Heart left ventricle (tissue), 16 donors: Measurements from ENCODE around the gene JSRP1. TPM values are rescaled to one million over a fixed set of nuclear protein-coding genes. Genes with fewer than 3 reads are reported as not detected.
A peak's percentile ranks its signal among the peaks of the same experiment; 100 is the strongest.

Experiments
- ATAC-seq, 4 donors: fragments of 200-7000 bp; cut with Tn5 transposase; one replicate each; pipeline ENCODE4 v1.9.1; 2020 to 2022; ENCODE audit warnings: moderate library complexity in 4 of 4, mild to moderate bottlenecking in 3 of 4, moderate number of reproducible peaks in 1 of 4
- DNase-seq, 5 donors: peaks; one replicate each; pipeline ENCODE4 v3.0.0-alpha.2; 2020
- H3K27ac ChIP-seq, 12 donors: fragments of 200-600 bp; sonication (generic) in 4 of 12; one replicate each; pipeline versions ENCODE4 v1.5.0 to v1.8.0; 2016 to 2022; ENCODE audit warnings: mild to moderate bottlenecking in 2 of 12
- H3K27me3 ChIP-seq, 9 donors: fragments of 200-600 bp; sonication (generic) in 2 of 9; one replicate each; pipeline versions ENCODE4 v1.5.1 to v1.8.0; 2016 to 2022; ENCODE audit warnings: mild to moderate bottlenecking in 3 of 9
- H3K36me3 ChIP-seq, 9 donors: fragments of 200-600 bp; sonication (generic) in 2 of 9; one replicate each; pipeline versions ENCODE4 v1.5.0 to v1.8.0; 2018 to 2022; ENCODE audit warnings: mild to moderate bottlenecking in 2 of 9
- H3K4me1 ChIP-seq, 12 donors: fragments of 200-600 bp; sonication (generic) in 4 of 12; one replicate each; pipeline versions ENCODE4 v1.5.0 to v1.8.0; 2016 to 2022; ENCODE audit warnings: mild to moderate bottlenecking in 3 of 12
- H3K4me3 ChIP-seq, 12 donors: fragments of 200-600 bp; sonication (generic) in 4 of 12; one replicate each; pipeline versions ENCODE4 v1.5.0 to v1.8.0; 2017 to 2022; ENCODE audit warnings: mild to moderate bottlenecking in 9 of 12, moderate library complexity in 4 of 12
- H3K9me3 ChIP-seq, 12 donors: fragments of 200-600 bp; sonication (generic) in 4 of 12; one replicate each; pipeline versions ENCODE4 v1.5.0 to v1.8.0; 2016 to 2022; ENCODE audit warnings: mild to moderate bottlenecking in 1 of 12
- CTCF ChIP-seq, 12 donors: fragments of 200-600 bp; sonication (generic) in 4 of 12; IDR thresholded peaks; one replicate each; pipeline versions ENCODE4 v1.5.0 to v1.8.0; 2018 to 2022; ENCODE audit warnings: antibody characterized with exemption in 12 of 12, mild to moderate bottlenecking in 5 of 12
- POLR2A ChIP-seq, 2 donors: fragments of 450-650 bp; IDR thresholded peaks; one replicate each; pipeline ENCODE4 v1.6.1; 2017; ENCODE audit warnings: antibody characterized with exemption in 2 of 2, mild to moderate bottlenecking in 2 of 2, moderate library complexity in 2 of 2
- WGBS, 4 donors: extraction: QIAGEN DNeasy Blood & Tissue Kit in 2 of 4; methylation state at CpG; one replicate each; pipeline versions ENCODE4 v1.1.5 to v1.1.7; 2013 to 2018; 5-methylcytosine and 5-hydroxymethylcytosine counted together
- intact Hi-C, 10 donors: fragments of 100-400 bp; cut with DNase I; formaldehyde crosslinking; loops; one replicate each; pipeline versions ENCODE4 v1.11.1 to v1.14.2; 2022
- polyA plus RNA-seq, 2 donors: library from polyadenylated mRNA; stranded (reverse); fragments of 200-250 nt; gene quantifications; one replicate each; pipeline ENCODE4 v1.2.3, GENCODE V29; 2013
- total RNA-seq, 9 donors: library from RNA; depleted of rRNA in 2 of 9; stranded (reverse); fragments of >200 nt in 2 of 9; fragmentation: NEBNext Ultra II Directional in 3 of 9; extraction: Animal tissue kit (Norgen Biotek cat#: 25700) in 3 of 9; gene quantifications; one replicate each; pipeline versions ENCODE4 v1.1.0 to v1.2.4, GENCODE V29; 2016 to 2023
- donor health status: ischemic (EF 13 %, LVEDD 7.1; RV severe dilation, severe dysfunction).
- donor health status: healthy with polysubstance abuse.
- donor health status: DM: no; HTN: yes; CAD: no.
- donor health status: DM: no; HTN: no; CAD: no.
- donor health status: ischemic (EF 25% LVEDD 6.9; RV normal size, moderate dysfunction).
- donor health status: ischemic (EF 25% LVEDD 5.7; RV mildly dilated, moderate dysfunction).
- donor health status: healthy.
- donor health status: DM: yes; HTN: yes; CAD: no.
- donor health status: ischemic (EF 35%, LVEDD 5.7; RV mildly dilated, moderate dysfunction).
- donor health status: nonischemic (EF 11% LVEDD 7.7; RV severe dilation, severe dysfunction).
- donor health status: DM: yes; HTN: yes; CAD: no.
- donor health status: PGD.
- donor health status: ischemic (EF 29% LVEDD 5.4; RV normal size, mild dysfunction).
- donor health status: nonischemic (EF 23%, LVEDD 6.1; RV moderate dilation, normal function).

JSRP1 gene
- total and polyA plus RNA-seq, 11 donors = 0.25 to 0.34 TPM; not detected in 9

GRCh38 chr19:2247433-2248101 is 8.7 kb downstream of the JSRP1 start:
- ATAC-seq (no peak), DNase-seq (peak in 1 of 5 donors; percentile 60)
- intact Hi-C loops = no loop called here
- Histone ChIP-seq H3K9me3 (no peaks in the 10 kb centered on the region), H3K27me3 (peaks cover 18 to 36% (median 28%) of the 10 kb centered on the region in 9 donors), H3K4me1 (peaks cover 0 to 44% (median 30%) of the 10 kb centered on the region in 12 donors), H3K27ac (peak overlapping the region in 2 of 12 donors; percentile 18 to 34), H3K4me3 (no peak overlapping the region), H3K36me3 (peaks cover 4 to 57% (median 48%) of the 10 kb centered on the region in 9 donors)
- TF ChIP-seq CTCF (IDR thresholded peaks at IDR 0.05) (no peak), POLR2A (IDR thresholded peaks at IDR 0.05) (no peak)
- 92 to 94% (median 93%) methylated on average over 21 to 28 of the region's 28 CpGs for WGBS, 4 donors

GRCh38 chr19:2246801-2247361 is 9.3 kb downstream of the JSRP1 start:
- TF ChIP-seq CTCF (IDR thresholded peaks at IDR 0.05) (no peak), POLR2A (IDR thresholded peaks at IDR 0.05) (no peak)
- 77 to 88% (median 78%) methylated on average over 14 to 26 of the region's 26 CpGs for WGBS, 4 donors
- peaks cover 11 to 29% (median 22%) of the 10 kb centered on the region in 9 donors for H3K27me3 ChIP-seq
- ATAC-seq (peak; percentile 52 to 87 (median 63)), DNase-seq (peak; percentile 58 to 73 (median 61))
- peaks cover 0 to 44% (median 24%) of the 10 kb centered on the region in 12 donors for H3K4me1 ChIP-seq
- peak overlapping the region in 1 of 12 donors; percentile 18 for H3K27ac ChIP-seq
- peaks cover 4 to 58% (median 48%) of the 10 kb centered on the region in 9 donors for H3K36me3 ChIP-seq
- H3K4me3 ChIP-seq = no peak overlapping the region
- intact Hi-C loops = no loop called here
- no peaks in the 10 kb centered on the region for H3K9me3 ChIP-seq

GRCh38 chr19:2246014-2246620 is 10.1 kb downstream of the JSRP1 start:
- ATAC-seq (no peak), DNase-seq (no peak)
- Histone ChIP-seq H3K36me3 (peaks cover 4 to 58% (median 48%) of the 10 kb centered on the region in 9 donors), H3K4me3 (no peak overlapping the region), H3K4me1 (peaks cover 0 to 48% (median 24%) of the 10 kb centered on the region in 12 donors), H3K27ac (no peak overlapping the region), H3K9me3 (no peaks in the 10 kb centered on the region), H3K27me3 (peaks cover 4 to 21% (median 17%) of the 10 kb centered on the region in 9 donors)
- intact Hi-C loops = no loop called here
- WGBS, 4 donors = 92 to 98% (median 93%) methylated on average over 16 to 25 of the region's 25 CpGs
- no peak for TF ChIP-seq POLR2A (IDR thresholded peaks at IDR 0.05)
- TF ChIP-seq CTCF (IDR thresholded peaks at IDR 0.05) = no peak

GRCh38 chr19:2245273-2245672 is 10.9 kb downstream of the JSRP1 start:
- Histone ChIP-seq H3K9me3 (no peaks in the 10 kb centered on the region), H3K27me3 (peaks cover 0 to 13% (median 8%) of the 10 kb centered on the region in 9 donors), H3K36me3 (peaks cover 4 to 58% (median 48%) of the 10 kb centered on the region in 9 donors), H3K4me1 (peaks cover 2 to 49% (median 31%) of the 10 kb centered on the region in 12 donors), H3K4me3 (no peak overlapping the region), H3K27ac (no peak overlapping the region)
- intact Hi-C loops = no loop called here
- DNase-seq = no peak
- TF ChIP-seq CTCF (IDR thresholded peaks at IDR 0.05) (no peak), POLR2A (IDR thresholded peaks at IDR 0.05) (no peak)
- no peak for ATAC-seq
- WGBS, 4 donors = 92 to 97% (median 95%) methylated on average over 12 to 15 of the region's 15 CpGs
